Retinal pigment epithelial cell (primary cell): ENCODE results near the gene BASP1.

Experiments used
- DNase-seq: peaks from one replicate; pipeline ENCODE4 v3.0.0-alpha.2; 2010; ENCODE audit warnings: low read depth
- H3K4me3 ChIP-seq: 2 replicates; pipeline ENCODE4 v1.5.1; 2011; ENCODE audit warnings: mild to moderate bottlenecking, low read length, control low read depth, moderate library complexity
- TF ChIP-seq, protein P1 (sequence below): conservative IDR thresholded peaks from 2 replicates; pipeline ENCODE4 v1.5.1; 2011; ENCODE audit warnings: low read depth, low read length, control low read depth, inconsistent platforms

BASP1 gene

DNA sequence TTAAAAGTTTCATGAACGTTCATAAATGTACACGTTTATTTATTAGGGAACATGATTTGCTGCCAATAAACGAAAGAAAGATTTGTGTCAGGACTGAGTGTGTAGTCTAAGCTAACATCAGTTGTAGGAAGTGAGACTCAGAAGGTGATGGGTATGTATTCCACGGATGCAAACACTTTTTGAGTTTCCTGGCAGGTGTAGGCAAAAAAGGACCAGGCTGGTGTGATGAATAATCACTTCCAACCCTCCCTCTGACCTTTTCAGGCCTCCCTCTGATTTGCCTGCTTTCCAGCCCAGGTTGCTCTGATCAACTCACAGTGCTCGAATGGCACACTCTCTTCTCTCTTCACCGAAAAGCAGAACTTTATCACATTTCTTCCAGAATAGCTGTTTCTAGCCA lies 51.8 kb downstream of the BASP1 start:
- no peak for DNase-seq
- TF ChIP-seq, protein P1, sequence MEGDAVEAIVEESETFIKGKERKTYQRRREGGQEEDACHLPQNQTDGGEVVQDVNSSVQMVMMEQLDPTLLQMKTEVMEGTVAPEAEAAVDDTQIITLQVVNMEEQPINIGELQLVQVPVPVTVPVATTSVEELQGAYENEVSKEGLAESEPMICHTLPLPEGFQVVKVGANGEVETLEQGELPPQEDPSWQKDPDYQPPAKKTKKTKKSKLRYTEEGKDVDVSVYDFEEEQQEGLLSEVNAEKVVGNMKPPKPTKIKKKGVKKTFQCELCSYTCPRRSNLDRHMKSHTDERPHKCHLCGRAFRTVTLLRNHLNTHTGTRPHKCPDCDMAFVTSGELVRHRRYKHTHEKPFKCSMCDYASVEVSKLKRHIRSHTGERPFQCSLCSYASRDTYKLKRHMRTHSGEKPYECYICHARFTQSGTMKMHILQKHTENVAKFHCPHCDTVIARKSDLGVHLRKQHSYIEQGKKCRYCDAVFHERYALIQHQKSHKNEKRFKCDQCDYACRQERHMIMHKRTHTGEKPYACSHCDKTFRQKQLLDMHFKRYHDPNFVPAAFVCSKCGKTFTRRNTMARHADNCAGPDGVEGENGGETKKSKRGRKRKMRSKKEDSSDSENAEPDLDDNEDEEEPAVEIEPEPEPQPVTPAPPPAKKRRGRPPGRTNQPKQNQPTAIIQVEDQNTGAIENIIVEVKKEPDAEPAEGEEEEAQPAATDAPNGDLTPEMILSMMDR = no peak
- H3K4me3 ChIP-seq = no peak overlapping the region

DNA sequence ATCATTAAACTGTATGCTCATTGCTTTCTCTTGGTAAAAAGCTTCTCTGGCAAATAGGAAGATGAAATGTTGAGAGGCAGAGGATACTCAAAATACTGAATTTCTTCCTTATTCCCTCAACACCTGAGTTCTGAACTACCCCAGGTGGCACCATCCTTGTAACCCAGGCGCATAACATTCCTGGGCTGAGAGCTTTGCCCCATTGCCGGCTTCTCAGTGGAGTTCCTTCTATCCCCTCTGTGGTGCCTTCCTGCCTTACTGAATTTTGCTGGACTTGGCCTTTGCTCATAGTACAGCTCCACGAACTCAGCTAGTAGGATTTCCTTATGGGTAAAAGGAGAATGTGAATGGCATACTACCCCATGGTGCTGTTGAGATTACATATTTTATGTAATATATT lies 54.7 kb downstream of the BASP1 start:
- TF ChIP-seq, protein P1 = no peak
- H3K4me3 ChIP-seq = no peak overlapping the region
- no peak for DNase-seq

DNA sequence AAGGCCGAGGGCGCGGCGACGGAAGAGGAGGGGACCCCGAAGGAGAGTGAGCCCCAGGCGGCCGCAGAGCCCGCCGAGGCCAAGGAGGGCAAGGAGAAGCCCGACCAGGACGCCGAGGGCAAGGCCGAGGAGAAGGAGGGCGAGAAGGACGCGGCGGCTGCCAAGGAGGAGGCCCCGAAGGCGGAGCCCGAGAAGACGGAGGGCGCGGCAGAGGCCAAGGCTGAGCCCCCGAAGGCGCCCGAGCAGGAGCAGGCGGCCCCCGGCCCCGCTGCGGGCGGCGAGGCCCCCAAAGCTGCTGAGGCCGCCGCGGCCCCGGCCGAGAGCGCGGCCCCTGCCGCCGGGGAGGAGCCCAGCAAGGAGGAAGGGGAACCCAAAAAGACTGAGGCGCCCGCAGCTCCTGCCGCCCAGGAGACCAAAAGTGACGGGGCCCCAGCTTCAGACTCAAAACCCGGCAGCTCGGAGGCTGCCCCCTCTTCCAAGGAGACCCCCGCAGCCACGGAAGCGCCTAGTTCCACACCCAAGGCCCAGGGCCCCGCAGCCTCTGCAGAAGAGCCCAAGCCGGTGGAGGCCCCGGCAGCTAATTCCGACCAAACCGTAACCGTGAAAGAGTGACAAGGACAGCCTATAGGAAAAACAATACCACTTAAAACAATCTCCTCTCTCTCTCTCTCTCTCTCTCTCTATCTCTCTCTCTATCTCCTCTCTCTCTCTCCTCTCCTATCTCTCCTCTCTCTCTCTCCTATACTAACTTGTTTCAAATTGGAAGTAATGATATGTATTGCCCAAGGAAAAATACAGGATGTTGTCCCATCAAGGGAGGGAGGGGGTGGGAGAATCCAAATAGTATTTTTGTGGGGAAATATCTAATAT lies 58.1 kb downstream of the BASP1 start:
- no peak overlapping the region for H3K4me3 ChIP-seq
- DNase-seq = no peak
- TF ChIP-seq, protein P1 = no peak

DNA sequence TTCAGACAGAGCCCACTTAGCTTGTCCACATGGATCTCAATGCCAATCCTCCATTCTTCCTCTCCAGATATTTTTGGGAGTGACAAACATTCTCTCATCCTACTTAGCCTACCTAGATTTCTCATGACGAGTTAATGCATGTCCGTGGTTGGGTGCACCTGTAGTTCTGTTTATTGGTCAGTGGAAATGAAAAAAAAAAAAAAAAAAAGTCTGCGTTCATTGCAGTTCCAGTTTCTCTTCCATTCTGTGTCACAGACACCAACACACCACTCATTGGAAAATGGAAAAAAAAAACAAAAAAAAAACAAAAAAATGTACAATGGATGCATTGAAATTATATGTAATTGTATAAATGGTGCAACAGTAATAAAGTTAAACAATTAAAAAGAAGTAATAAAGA lies 59.0 kb downstream of the BASP1 start:
- TF ChIP-seq, protein P1 = no peak
- DNase-seq = no peak
- H3K4me3 ChIP-seq = no peak overlapping the region

DNA sequence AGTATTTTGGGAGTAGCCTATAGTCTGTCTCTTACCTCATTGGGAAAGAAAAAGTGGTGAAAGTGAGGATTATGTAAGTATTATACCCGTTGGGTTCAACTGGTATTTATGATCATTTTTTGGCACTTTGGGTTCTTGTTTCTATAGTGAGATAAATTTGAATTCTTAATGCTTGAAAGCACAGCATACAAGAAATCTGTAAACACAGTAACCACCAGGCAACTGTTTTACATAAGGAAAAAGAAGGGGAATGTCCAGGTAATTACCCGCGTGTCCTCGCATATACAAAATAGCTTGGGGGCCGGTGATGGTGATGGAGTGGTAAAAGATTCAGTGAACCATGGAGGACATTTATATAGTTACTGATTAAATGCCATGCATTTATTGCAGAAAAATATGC lies 60.5 kb downstream of the BASP1 start:
- no peak overlapping the region for H3K4me3 ChIP-seq
- TF ChIP-seq, protein P1 = no peak
- no peak for DNase-seq

DNA sequence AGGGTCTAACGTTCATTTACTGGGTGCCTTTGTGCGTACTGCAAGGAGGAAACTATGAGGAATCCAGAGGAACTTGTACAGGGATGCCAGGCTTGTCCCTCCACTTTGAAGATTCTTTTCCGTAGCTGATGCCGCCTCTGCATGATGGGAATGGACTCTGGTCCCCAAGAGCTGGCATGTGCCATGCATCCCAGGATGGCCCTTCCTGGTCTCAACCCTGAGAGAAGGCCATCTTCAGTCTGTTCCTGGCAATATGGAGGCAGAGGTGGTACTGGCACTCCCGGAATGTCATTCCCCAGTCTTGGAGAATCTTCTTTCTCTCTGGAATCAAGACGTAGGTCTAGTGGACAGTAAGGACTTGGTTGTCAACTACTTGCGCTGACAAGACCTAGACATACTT lies 61.5 kb downstream of the BASP1 start:
- H3K4me3 ChIP-seq = no peak overlapping the region
- no peak for DNase-seq
- TF ChIP-seq, protein P1 = no peak

DNA sequence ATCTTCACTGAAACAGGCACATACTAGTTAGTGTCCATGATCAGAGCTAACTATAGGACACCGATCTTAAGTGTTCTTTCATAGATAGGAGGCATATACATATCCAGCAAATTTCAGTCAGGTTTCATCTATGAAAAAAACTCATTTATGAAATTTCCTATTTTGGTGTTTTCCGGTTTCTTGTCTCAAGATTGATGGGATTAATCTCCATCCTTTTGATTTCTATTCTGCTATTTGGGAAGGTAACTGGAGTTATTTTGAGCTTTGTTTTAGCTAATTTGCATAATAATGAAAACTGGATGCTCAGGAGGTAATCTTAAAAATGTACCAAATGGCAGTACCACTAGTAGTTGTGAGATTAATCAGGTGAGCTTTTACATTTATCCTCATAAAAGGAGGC lies 62.1 kb downstream of the BASP1 start:
- H3K4me3 ChIP-seq = no peak overlapping the region
- no peak for DNase-seq
- TF ChIP-seq, protein P1 = no peak
